CD4-positive, alpha-beta T cell treated with Interleukin-17A for 4 hours (primary cell): ENCODE measurements around the gene CTRB1.
"Not testable (repeated sequence)": the region's sequence is repeated elsewhere in the genome, so short reads cannot be mapped to it uniquely, and the experiment has no call there.

ENCODE experiments used
- DNase-seq: peaks from one replicate; pipeline ENCODE4 v3.0.0-alpha.2; 2020; ENCODE audit warnings: mixed read lengths

CTRB1 gene

GRCh38 chr16:75226550-75227360, 8.0 kb downstream of the CTRB1 start:
- DNase-seq, result no peak

- DNase-seq, result no peak
Observed at GRCh38 chr16:75227361-75228142, 8.8 kb downstream of the CTRB1 start.

GRCh38 chr16:75228143-75228976, 9.6 kb downstream of the CTRB1 start:
- no peak for DNase-seq

- no peak for DNase-seq
Observed at GRCh38 chr16:75229172-75230031, 10.6 kb downstream of the CTRB1 start.

- no peak for DNase-seq
Observed at GRCh38 chr16:75230471-75231110, 11.8 kb downstream of the CTRB1 start.

- DNase-seq, result no peak
Observed at GRCh38 chr16:75231570-75231969, 12.8 kb downstream of the CTRB1 start.

DNA sequence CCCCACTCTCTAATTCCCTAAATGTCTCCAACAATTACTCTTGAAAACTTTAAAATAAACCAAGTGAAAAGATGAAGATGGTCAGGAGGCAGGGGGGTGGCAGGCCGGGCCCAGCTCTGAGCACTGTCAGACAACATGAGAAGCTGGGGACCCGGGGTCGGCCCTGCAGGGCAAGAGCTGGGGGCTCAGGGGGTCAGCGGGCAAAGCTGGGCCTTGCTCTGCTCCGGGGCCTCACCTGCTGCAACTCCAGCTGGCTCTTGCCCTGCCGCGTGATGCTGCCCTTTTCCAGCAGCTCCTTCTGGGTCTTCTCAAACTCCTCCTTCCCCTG, 14.8 kb downstream of the CTRB1 start:
- no peak for DNase-seq

DNA sequence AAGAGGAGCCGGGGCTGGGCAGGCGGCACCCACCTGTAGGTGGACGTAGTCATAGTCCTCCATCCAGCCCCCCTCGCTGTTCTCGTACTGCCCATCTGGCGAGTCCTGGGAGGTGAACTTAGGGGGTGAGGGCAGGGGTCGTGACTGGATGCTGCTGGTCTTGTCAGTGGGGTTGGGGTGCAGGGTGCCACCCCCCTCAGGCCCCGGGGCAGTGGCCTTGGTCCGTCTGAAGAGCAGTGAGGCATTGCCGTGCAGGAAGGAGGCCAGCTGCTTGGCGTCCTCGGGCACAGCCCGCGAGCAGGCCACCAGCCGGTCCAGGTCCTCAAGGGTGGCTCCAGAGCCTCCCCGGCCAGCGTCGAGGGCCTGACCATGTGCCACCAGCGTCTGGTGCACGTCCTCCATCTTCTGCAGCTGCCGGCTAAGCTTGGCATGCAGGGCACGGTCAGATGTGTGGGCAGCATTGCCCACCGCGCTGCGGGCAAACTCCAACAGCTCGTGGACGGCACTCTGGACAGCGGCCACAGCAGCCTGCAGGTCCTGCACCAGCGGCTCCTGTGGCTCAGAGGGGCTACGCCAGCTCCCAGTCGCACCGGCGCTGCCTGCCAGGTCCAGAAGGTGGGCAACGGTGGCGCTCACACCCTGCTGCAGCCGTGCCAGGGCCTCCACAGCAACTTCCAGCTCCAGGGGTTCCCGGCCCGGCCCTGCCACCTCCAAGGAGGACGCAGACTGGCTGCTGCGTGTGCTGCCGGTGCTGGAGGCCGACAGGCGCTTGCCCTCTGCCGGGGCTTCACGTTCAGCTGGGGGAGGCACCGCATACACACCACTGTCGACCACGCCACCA, 16.3 kb downstream of the CTRB1 start:
- no peak for DNase-seq

- no peak for DNase-seq
Observed at GRCh38 chr16:75235721-75236193, 17.0 kb downstream of the CTRB1 start.

DNA sequence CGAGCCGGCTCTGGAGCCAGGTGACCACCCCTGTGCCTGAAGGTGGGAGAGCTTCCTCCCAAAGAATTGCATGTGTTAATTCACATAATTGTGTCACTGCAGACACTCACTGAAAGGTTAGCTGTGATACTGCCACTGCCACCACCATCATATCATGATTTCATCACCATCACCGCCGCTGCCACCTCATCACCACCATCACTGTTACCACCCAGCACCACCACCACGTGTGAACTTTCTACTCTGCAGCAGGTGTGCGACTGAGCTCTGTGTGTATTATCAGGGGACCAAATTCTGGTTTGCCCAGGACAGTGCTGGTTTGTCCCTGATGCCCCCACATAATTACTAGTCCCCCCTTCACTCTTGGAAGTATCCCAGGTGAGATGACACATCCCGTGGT, 17.4 kb downstream of the CTRB1 start:
- DNase-seq, result no peak

DNA sequence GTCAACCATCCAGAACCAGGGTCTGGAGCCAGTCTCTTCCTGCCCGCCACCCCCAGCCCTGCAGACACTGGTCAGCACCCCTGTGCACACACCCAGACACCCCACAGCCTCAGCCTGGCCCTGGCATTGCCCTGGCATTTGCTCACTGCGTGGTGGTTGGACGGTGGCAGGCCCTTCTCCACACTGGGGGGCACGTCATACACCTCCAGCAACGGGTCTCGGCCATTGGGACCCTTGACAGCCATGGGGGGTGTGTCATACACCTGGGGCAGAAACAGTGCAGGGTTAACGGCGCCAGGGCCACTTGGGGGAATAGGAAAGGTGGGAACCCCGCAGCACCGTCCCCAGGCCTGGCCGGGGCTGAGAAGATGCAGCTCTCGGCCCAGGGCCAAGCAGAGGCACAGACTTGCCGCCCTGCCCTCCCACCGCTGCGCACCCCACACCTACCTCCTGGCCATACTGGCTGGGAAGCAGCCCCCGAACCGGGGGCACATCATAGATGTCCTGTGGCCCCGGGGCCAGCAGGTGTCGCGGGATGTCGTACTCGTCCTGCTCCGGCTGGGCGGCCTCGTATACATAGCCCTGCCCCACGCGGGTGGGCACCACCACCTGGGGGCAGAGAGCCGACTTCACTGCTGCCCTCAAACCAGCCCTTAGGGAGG, 18.1 kb downstream of the CTRB1 start:
- DNase-seq, result no peak

GRCh38 chr16:75237398-75238131, 18.8 kb downstream of the CTRB1 start:
- DNase-seq, result no peak

- DNase-seq, result no peak
Observed at GRCh38 chr16:75238132-75238852, 19.5 kb downstream of the CTRB1 start.

DNA sequence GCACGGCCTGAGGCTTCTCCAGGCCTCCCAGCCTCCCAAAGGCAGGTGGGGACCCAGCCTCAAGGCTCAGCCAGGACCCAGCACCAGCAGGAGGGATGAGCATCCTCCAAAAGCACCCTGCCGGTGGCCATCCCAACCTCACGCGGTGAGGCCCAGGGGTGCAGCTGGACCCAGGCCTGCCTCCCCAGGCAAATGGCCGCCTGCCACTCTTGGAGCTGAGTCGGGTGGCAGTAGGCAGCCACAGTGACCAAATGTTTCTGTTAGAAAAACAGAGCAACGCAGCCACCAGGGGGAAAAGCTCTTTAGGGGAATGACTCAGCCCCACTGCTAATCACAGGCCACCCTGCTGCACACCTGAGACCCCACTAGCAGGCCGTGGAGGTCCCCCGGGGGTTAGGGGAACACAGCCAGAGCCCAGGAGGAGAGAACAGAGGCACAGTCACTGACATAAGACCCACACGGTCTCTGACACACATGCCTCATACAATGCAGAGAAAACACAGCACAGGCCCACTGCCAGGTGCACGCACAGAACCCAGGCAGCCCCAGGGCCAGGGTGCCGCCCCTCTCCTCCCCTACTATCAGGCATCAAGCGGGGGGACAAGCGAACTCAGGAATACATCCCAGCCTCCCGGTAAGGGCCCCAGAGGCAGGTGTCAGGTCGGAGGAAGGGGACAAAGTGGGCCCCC, 20.2 kb downstream of the CTRB1 start:
- no peak for DNase-seq

GRCh38 chr16:75239542-75240122, 20.8 kb downstream of the CTRB1 start:
- no peak for DNase-seq

- not testable (repeated sequence) for DNase-seq
Observed at GRCh38 chr16:75240633-75241032, 21.8 kb downstream of the CTRB1 start.

GRCh38 chr16:75241412-75241811, 22.6 kb downstream of the CTRB1 start:
- no peak for DNase-seq

DNA sequence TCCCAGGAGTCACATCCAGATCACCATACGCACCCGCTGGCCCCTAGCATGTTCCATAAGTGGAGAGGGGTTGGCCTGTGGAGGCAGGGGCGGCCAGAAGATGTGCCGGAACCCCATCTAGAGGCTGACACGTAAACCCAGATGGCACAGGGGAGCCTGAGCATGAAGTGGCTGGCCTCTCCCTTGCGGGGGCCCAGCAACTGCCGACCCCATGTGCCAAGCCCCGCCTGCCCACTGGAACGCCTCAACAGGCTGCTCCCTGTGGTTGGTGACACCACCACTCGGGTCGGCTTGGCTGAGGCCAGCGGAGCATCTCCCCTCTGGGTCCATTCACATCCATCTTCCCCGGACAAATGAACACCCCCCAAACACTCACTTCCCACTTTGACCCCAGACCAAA, 23.2 kb downstream of the CTRB1 start:
- no peak for DNase-seq
